Right forelimb (tissue), 1 donor: ENCODE data around the gene CHMP1B.

Experiments used
- DNase-seq: peaks from one replicate; pipeline ENCODE4 v3.0.0-alpha.2; 2018

CHMP1B gene, protein sequence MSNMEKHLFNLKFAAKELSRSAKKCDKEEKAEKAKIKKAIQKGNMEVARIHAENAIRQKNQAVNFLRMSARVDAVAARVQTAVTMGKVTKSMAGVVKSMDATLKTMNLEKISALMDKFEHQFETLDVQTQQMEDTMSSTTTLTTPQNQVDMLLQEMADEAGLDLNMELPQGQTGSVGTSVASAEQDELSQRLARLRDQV

DNA sequence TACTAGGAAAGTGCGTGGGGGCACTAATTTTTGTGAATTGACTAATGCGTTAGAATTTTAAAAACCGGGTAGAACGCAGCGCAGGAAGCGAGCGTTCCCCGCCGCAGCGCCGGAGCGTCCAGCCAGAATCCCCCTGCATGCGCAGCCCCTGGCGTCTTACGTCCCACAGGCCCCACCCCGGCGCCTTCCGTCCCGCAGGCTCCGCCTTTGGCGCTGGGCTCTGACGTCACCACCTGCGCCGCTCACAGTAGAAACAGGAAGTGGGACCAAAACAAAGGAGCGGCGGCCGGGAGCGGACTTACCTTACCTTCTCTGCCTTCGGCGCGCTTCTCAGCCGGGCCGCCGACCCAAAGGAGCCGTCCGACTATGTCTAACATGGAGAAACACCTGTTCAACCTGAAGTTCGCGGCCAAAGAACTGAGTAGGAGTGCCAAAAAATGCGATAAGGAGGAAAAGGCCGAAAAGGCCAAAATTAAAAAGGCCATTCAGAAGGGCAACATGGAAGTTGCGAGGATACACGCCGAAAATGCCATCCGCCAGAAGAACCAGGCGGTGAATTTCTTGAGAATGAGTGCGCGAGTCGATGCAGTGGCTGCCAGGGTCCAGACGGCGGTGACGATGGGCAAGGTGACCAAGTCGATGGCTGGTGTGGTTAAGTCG lies at the start of gene CHMP1B:
CHMP1B (plus strand) TSS at position 268 of the 660 bp plus-strand sequence; CDS start at position 367, 99 bp downstream.
- peak; percentile 98 for DNase-seq

DNA sequence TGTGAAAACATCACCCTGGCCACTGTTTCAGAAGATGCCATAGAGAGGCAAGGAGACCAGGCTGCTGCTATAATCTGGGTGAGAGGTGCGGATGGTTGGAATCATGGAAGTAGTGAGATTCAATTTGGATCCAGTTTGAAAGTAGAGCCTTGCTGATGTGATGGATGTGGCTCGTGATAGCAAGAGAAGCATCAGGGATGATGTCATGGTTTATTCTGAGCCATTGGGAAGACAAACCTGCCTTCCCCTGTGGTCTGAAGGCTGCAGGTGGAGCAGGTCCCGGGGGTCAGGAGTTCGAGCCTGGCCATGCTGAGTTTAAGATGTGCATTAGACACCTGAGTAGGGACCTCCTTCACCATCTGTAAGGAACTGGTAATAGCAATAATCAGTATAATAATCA lies 49.6 kb upstream of the CHMP1B start:
- DNase-seq: no peak

DNA sequence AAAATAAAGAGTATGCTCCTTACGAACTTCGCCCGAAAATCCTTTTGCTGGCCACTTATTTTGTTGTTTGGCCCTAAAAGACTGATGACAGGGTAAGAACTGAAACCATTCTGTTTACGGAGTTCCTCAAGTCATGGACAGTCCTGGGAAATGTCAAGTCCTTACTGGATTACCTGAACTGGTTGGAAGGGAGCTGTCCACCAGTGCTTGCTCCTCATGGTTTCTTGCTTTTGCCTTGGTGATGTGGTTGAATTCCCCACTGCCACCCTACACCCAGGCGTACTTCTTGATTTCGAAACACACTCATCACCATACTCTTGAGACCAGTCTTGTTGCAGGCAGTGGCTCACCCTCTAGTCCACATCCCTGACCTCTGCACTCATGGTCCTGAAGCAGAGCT lies 49.1 kb upstream of the CHMP1B start:
- no peak for DNase-seq

DNA sequence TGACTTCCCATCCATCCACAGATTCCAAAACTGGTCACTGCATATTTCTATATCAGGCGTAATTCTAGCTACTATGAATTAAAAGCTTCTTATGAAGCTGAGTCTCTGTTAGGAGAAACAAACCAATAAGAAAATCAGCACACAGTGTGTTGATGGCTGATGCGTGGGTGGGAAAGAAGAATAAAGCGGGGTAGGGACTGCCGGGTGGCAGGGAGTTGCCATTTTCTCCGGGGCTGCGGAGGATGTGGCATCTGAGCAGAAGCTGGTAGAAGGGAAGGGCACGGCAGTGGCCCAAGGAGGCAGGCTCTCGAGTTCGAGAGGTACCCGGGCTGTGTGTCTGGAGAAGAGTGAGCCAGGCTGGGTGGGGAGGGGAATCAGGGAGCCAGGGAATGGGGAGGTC lies 48.6 kb upstream of the CHMP1B start:
- no peak for DNase-seq

DNA sequence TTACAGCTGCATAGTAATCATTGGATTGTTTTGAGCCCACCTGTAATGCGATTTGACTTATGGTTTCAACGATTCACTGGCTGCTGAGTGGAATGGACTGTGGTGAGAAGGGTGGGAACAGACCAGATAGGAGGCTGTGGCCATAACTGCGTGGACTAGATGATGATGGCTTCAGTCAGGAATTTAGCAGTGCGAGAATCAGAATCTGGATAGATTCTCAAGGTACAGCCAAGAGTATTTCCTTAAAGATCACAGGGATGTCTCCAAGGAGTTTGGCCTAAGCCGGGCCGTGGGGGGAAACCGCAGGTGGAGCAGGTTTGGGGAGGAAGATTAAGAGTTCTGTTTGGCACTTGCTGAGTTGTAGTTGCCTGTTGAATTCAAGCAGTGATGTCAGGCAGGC lies 44.0 kb upstream of the CHMP1B start:
- no peak for DNase-seq

DNA sequence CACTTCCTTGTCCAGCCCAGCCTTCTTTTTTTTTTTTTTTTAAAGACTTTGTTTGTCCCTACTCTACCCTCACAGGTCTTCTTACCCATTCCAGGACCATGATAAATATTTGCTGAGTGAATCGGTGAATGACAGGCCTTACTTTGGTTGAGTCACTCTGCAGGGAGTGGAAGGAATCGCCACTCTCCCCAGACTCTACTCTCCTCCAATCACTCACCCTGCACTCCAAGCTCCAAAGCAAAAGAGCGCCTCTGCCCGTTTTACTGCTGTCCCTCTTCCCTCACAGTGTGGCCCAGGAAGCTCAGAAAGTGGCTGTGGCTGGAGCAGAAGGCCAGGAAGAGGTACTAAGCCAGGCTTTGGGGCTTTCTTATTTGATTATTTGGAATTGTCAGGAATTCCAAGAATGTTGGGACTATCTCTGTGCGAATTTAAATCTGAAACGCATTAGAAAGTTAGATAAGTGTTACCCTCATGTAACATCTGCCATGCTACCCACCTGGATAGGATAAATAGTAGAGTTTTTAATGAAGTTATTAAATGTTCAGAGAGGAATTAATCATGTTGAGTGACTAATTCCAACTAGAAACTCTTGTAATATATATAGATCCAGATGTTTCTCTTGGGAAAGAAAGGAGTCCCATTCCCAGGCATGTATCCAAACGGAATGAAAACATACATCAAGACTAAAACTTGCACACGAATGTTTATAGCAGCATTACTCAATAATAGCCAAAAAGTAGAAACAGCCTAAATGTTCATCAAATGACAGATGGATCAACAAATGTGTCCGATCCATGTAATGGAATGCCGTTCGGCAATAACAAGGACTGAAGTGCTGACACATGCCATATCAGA lies 43.0 kb upstream of the CHMP1B start:
- DNase-seq: no peak

DNA sequence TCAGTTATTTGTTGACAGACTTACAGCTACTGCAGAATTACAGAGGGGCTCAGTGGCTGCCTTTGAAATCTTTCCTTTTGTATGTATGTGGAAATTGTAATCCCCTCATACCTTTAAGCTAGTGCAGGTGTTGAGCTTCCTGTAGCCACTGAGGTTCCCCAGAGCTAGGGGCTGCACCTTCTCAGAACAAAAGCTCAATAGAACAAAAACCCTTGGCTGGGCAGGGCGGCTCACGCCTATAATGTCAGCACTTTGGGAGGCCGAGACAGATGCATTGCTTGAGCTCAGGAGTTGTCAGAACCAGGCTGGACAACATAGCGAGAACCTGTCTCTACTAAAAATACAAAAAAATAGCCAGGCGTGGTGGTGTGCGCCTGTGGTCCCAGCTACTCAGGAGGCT lies 41.3 kb upstream of the CHMP1B start:
- DNase-seq: no peak

DNA sequence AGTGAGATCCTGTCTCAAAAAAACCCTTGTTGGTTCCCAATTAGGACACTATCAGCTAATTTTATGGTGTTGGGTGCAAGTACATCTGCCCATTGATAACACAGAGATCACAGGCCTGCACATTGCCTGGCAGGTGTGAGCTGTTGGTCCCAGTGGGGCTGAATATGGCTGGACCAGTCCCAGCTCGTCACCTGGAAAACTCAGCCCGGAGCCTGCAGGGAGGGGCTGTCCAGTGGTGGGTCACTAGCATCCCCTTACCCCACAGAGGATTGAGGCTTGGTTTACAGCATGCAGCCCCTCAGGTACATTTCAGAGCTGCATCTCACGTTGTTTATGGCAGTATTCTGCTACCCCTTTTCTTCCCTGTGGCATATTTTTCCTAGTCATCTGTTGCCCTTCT lies 40.8 kb upstream of the CHMP1B start:
- DNase-seq: no peak

DNA sequence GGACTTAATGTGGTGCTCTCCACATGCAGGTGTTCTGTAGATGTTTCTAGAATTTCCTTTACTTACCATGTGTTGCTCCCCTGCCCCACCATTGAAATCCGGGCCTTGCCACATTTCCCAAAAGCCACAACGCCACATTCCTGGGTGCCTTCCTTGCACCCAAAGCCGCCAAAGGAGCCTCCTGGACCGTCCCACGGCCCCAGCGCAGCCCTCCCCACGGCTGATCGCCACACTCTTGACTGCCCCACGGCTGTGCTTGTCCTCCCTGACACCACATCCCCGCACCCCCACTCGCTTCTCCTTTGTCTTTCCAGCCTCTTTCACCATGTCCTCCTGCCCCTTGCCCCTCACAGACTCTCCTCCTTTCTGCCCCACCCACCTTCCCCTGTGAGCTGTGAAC lies 40.2 kb upstream of the CHMP1B start:
- DNase-seq: no peak

DNA sequence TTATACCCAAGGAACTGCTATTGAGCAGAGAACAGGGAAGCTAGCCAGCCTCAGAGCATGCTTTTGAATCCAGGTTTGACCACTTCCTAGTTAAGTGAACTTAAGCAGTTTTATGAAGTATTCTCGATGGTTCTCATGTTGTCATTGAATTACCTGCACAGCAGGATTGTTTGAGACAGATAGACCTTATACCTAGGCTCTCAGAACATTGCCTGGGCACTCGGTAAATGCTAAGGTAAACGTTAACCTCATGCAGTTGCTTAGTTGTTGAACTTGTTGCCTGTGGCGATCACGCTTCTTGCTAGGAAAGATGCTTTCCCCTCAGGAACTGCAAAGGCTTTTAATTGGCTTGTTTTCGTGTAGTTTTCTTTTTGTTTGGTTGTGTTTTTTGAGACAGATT lies 34.0 kb upstream of the CHMP1B start:
- DNase-seq: no peak

DNA sequence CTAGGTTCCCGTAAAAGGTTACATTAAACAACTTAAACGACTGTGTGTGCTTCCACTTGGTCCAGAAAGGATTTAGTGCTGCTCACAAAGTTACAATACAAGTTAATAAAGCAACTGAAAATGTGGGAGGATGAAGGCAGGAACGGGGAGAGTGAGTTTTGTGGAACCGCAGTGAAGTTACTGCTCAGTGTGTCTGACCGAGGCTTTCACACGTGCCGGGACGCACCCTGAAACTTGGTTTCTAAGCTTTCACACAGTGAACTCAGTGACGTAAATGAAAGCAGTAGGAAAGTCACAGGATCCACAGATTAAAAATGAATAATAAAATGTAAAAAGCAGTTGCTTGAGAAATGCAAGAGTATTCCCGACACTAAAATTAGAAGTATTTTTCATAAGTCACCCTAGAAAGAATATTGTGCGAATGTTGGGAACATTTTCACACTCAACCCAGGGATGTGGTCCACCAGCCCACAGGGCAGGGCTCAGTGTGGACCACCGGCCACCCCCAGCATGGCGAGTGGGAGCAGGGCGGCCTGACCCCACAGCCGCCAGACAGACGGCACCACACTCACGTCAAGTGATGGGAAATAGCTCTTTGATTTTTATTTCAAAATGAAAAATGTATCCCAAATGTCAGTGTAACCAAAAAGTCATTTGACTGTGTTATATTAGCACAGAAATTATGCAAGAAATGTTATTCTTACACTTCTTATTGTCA lies 32.6 kb upstream of the CHMP1B start:
- DNase-seq: no peak

DNA sequence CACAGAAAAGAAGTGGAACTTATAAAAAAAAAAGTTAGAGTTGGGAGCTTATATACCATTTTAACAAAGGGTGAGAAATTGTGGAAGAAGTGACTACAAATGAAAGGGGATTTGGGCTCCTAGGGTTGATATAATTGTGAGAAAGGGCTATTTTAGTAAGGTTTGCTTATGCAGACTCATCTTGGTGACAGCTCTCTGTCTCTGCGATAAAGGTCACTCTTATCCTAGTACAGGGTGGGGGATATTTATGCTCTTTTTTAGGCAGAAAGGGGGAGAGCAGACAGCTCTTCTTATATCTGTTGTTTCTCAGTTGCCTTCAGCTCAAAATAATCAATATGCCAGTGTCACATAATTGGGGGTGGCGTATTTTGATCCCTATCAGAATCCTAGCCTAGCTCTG lies 31.3 kb upstream of the CHMP1B start:
- no peak for DNase-seq

DNA sequence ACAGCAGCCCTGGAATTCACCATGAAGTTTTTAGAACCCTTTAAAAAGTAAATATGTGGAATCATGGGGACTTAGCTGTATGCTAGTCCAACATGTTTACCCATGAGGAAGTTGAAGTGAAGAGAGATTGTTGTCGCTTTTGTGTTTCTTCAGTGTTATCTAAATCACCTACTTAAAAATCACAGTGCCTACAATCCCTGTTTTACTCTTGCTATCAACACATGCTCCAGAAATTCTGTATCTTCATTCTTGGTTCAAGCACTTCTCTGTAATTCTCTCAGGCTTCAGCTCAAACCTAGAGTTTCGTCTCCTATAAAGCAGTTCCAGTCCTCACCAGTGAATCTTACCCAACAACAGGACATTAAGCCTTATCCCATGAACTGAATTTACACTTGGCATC lies 30.5 kb upstream of the CHMP1B start:
- no peak for DNase-seq

DNA sequence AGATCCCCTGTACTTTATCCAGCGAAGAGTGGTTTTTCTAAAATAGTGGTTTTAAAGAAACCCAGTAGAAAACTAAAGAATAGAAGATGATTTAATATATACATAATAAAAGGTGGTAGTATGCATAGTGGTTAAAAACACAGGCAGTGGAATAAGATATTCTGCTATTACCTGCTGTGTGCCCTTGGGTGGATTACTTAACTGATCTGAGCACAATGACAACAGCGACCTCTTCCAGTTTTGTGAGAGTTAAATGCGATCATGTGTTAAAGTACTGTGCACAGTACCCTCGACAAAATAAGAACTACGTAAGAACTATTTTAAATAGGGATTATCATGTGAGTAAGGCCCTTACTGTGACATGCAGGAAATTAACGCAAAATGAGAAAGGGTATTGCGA lies 30.0 kb upstream of the CHMP1B start:
- no peak for DNase-seq

DNA sequence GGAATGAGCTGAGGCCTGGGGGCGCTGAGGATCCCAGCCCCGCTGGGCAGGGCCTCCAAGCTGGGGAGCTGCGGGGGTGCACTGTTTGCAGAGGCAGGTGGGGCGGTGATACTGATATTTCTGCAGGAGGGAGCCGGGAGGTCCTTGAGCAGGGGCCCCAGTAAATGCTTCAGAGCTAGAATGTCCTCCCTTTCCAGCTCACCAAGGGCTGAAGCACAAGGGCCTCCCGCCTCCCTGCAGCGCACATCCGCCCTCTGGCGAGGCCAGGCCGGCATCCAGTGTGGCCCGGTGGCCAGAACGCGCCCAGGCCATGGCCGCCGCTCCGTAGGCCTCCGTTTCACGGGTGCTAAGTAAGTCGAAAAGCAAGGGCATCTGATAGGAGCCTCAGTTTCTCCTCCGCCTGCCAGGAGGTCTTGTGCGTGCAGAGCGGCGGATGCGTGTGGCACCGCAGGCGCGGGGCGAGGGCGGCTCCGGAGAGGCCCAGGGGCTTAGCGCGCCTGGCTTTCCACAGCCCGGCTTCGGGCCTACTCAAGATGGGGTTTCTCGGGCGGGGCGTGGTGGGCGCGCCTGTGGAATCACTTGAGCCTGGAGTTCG lies 29.5 kb upstream of the CHMP1B start:
- no peak for DNase-seq

DNA sequence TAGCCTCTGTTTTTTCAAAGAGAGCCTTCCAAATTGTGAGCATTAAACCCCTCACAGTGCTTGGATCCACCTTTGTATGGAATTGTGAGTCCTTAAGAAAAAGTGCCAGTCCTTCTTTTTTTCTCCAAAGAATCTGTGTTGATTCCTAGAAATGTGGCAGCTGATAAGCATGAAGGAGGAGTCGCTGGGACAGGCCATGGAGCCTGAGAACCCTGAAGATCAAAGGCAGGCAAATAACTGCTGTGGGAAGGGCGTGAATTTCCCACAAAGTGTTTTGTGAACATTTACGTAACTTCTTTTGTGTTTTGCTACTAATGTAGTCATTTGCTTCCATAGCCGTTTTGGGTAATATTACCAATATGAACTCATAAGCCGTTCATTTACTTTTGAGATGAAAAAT lies 27.7 kb upstream of the CHMP1B start:
- DNase-seq: no peak

DNA sequence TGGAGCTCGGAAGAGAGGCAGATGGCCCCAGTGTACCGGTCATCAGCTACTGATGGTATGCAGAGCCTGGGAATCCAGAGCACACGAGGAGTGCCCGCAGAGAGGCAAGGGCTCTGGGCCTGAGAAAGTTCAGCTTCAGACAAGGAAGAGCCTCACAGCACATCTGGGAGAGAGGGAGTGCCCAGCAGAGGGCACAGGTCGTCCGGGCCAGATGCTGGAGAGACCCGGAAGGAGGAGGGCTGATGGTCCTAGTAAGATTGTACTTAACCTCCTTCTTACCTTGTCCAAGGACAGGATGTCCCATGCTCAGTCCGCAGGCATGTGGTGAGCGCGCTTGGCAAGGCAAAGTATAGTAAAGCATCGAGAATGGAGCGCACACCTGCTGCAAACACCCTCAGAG lies 24.4 kb upstream of the CHMP1B start:
- no peak for DNase-seq

DNA sequence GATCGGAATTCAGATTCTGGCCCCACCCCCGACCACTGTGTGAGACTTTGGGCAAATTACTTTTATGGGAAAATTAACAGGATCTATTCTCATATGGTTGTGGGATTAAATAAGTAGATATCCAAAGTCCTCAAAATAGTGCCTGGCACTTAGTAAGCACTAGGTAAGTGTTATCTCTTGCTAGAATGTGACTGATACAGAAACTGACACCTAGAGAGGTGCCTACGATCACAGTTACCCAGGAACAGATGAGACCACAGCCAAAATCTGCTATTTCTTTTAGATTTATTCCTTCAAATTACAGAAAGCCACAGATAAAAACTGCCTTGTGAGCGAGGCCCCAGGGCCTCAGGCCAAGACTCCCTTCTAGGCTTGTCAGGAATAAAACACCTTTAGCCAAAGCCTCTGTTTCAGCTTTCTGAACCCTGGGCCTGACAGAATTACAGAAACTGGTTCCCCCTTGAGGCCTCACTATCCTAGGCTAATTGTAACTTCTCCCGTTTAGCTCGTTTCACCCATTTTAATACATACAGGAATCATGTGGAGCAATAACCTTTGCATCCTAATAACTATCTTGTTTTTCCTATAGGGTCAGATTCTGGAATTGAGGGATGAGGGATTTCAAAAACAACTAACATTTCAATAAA lies 22.3 kb upstream of the CHMP1B start:
- no peak for DNase-seq

DNA sequence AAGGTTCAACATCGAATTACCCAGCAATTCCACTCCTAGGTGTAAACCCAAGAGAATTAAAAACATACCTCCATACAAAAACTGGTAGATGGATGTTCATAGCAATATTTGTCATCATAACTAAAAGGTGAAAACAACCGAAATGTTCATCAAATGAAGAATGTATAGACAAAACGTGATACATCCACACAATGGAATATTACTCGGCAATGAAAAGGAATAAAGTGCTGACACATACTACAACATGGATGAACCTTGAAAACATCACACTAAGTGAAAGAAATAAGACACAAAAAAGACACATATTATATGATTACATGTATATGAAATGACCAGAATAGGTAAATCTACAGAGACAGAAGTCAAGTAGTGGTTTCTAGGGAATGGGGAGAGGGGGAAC lies 20.6 kb upstream of the CHMP1B start:
- DNase-seq: no peak

DNA sequence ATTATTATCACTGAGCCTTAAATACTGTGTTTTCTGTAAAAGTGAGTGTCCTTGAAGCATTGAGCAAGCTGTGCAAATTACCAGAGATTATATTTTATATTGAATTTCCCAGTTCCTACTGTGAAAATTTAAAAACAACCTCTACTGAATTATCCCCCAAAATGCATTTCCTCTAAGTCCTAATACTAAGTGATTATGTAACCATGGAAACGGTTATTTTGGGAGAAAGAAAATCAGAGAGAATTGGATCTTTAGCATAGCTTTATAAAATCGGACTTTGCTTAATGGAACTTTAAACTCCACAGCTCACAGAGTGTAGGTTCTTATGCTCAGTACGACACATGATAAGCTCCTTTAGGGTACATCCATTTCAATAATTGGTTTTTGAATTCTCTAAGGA lies 19.3 kb upstream of the CHMP1B start:
- DNase-seq: no peak

DNA sequence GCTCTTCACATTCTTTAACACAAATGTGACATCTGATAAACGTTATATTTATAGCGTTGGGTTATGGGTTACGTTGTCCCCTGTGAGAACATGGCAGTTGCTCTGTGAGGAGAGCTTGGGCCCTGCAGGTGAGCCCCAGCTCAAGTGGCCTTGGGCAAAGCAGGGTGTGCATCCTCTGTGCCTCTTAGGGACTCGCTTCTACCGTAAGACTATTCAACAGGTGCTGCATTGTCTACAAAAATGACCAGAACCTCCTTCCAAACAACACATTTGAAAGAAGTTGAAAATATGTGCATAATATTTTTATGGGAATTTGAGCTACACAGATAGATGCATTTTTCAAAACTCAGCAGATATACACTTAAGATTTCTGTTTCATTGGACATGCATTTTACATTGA lies 16.4 kb upstream of the CHMP1B start:
- DNase-seq: no peak

DNA sequence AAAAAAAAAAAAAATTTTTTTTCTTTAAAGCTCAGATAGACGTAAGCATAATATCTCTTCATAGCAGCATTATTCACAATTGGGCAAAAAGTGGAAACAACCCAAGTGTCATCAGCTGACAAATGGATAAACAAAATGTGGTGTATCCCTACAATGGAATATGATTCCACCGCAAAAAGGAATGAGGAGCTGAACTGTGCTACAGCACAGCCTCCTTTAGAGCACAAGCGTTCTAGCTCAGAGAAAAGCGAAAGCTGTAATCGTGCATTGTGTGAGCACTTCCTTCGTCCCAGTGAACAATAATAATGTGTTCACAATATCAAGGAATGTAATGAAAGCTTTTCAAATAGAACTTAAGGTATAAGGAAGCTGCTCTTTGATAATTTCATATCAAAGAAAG lies 11.7 kb upstream of the CHMP1B start:
- no peak for DNase-seq

DNA sequence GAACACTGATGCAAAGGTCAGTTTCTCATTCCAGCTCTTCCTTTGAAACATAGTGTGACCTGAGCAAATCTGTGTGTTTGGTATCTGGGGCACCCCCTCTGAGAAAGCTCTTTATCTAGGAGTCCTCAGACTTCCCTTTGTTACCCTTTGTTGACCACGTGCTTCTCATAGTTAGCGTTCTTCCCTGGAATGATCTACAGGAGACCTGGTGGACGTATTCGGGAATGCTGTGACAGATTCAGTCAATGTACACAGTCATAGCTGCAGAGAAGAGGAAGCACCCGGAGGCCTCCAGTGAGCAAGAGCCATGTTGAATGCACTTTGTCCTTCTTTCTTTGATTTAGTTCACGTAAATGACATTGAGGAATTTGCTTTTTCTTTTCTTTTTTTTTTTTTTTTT lies 10.7 kb upstream of the CHMP1B start:
- DNase-seq: no peak
